Measurements from ENCODE around the gene LIMK2.

The LIMK2 gene

GRCh38 chr22:31227186-31227585 is 15.1 kb downstream of the LIMK2 start:
- Histone ChIP-seq H3K9me2 (replicated peaks; ENCODE audit: insufficient read depth, low read length) (no peaks in the 10 kb centered on the region), H3K27ac (ENCODE audit: low read length) (no peak overlapping the region), H3K79me2 (ENCODE audit: low read length) (peaks cover 66% of the 10 kb centered on the region), H3K4me2 (ENCODE audit: low read depth, low read length) (no peak overlapping the region), H3K9me3 (replicated peaks; ENCODE audit: insufficient read depth, low read length) (no peaks in the 10 kb centered on the region), H3K9ac (ENCODE audit: low read length) (no peak overlapping the region), H3K4me3 (ENCODE audit: low read length) (no peak overlapping the region), H3K36me3 (replicated peaks; ENCODE audit: insufficient read depth, low read length) (no peaks in the 10 kb centered on the region), H3K4me1 (ENCODE audit: low read length) (peaks cover 20% of the 10 kb centered on the region), H3K27me3 (replicated peaks; ENCODE audit: insufficient read depth, low read length) (no peaks in the 10 kb centered on the region), H2AFZ (ENCODE audit: low read length) (no peak overlapping the region), H4K20me1 (ENCODE audit: insufficient read depth, low read length) (0 out of 2 replicates have a peak, but pooled peaks cover 9% of the 10 kb centered on the region), H3F3A (ENCODE audit: insufficient read depth, low read length) (peaks cover 9% of the 10 kb centered on the region; the same call in 1 of the 2 replicates)
- TF ChIP-seq CTCF (IDR thresholded peaks at IDR 0.05; ENCODE audit: low read length) = no peak
- no peak for TF ChIP-seq EZH2 (optimal IDR thresholded peaks at IDR 0.05; ENCODE audit: low read depth, low read length)
- no peak for TF ChIP-seq EZH2phosphoT487 (IDR thresholded peaks at IDR 0.05; ENCODE audit: low read length)
- DNase-seq = no peak

GRCh38 chr22:31229402-31230079 is 17.4 kb downstream of the LIMK2 start:
- Histone ChIP-seq H4K20me1 (ENCODE audit: insufficient read depth, low read length) (0 out of 2 replicates have a peak, but pooled peaks cover under 1% of the 10 kb centered on the region), H3K9me2 (replicated peaks; ENCODE audit: insufficient read depth, low read length) (no peaks in the 10 kb centered on the region), H3K27me3 (replicated peaks; ENCODE audit: insufficient read depth, low read length) (no peaks in the 10 kb centered on the region), H3K27ac (ENCODE audit: low read length) (peak overlapping the region; percentile 63), H2AFZ (ENCODE audit: low read length) (peak overlapping the region; percentile 29; the same call in 1 of the 2 replicates), H3K9me3 (replicated peaks; ENCODE audit: insufficient read depth, low read length) (no peaks in the 10 kb centered on the region), H3F3A (ENCODE audit: insufficient read depth, low read length) (peaks cover 9% of the 10 kb centered on the region; the same call in 1 of the 2 replicates), H3K4me2 (ENCODE audit: low read depth, low read length) (peak overlapping the region; percentile 52), H3K9ac (ENCODE audit: low read length) (peak overlapping the region; percentile 16; the same call in 1 of the 2 replicates), H3K4me3 (ENCODE audit: low read length) (peak overlapping the region; percentile 1; the same call in 1 of the 2 replicates), H3K4me1 (ENCODE audit: low read length) (peaks cover 20% of the 10 kb centered on the region), H3K79me2 (ENCODE audit: low read length) (peaks cover 59% of the 10 kb centered on the region), H3K36me3 (replicated peaks; ENCODE audit: insufficient read depth, low read length) (no peaks in the 10 kb centered on the region)
- peak; percentile 53 for DNase-seq
- TF ChIP-seq EZH2 (optimal IDR thresholded peaks at IDR 0.05; ENCODE audit: low read depth, low read length) (no peak), EZH2phosphoT487 (IDR thresholded peaks at IDR 0.05; ENCODE audit: low read length) (no peak), CTCF (IDR thresholded peaks at IDR 0.05; ENCODE audit: low read length) (no peak)

- Histone ChIP-seq H2AFZ (ENCODE audit: low read length) (no peak overlapping the region), H3K9me3 (replicated peaks; ENCODE audit: insufficient read depth, low read length) (no peaks in the 10 kb centered on the region), H3F3A (ENCODE audit: insufficient read depth, low read length) (peaks cover 9% of the 10 kb centered on the region; the same call in 1 of the 2 replicates), H4K20me1 (ENCODE audit: insufficient read depth, low read length) (no peaks in the 10 kb centered on the region), H3K4me1 (ENCODE audit: low read length) (peaks cover 20% of the 10 kb centered on the region), H3K27me3 (replicated peaks; ENCODE audit: insufficient read depth, low read length) (no peaks in the 10 kb centered on the region), H3K79me2 (ENCODE audit: low read length) (peaks cover 58% of the 10 kb centered on the region), H3K36me3 (replicated peaks; ENCODE audit: insufficient read depth, low read length) (no peaks in the 10 kb centered on the region), H3K4me2 (ENCODE audit: low read depth, low read length) (peak overlapping the region; percentile 52), H3K9me2 (replicated peaks; ENCODE audit: insufficient read depth, low read length) (no peaks in the 10 kb centered on the region), H3K9ac (ENCODE audit: low read length) (no peak overlapping the region), H3K4me3 (ENCODE audit: low read length) (no peak overlapping the region), H3K27ac (ENCODE audit: low read length) (peak overlapping the region; percentile 63; the same call in 1 of the 2 replicates)
- no peak for DNase-seq
- TF ChIP-seq CTCF (IDR thresholded peaks at IDR 0.05; ENCODE audit: low read length) = no peak
- TF ChIP-seq EZH2phosphoT487 (IDR thresholded peaks at IDR 0.05; ENCODE audit: low read length) = no peak
- no peak for TF ChIP-seq EZH2 (optimal IDR thresholded peaks at IDR 0.05; ENCODE audit: low read depth, low read length)
These were observed 18.2 kb downstream of the LIMK2 start for GRCh38 chr22:31230155-31230870.
